PFSK-1 (cell line): Measurements from ENCODE around the gene CELF4.

ENCODE experiments used
- POLR2AphosphoS5 ChIP-seq: IDR thresholded peaks from 2 replicates; pipeline ENCODE4 v1.6.1; 2012; ENCODE audit warnings: low read depth, mild to moderate bottlenecking, control low read depth, low read length, moderate library complexity
- SIN3A ChIP-seq: IDR thresholded peaks from 2 replicates; pipeline ENCODE4 v1.6.1; 2012; ENCODE audit warnings: mild to moderate bottlenecking, low read length, moderate library complexity, borderline replicate concordance; ENCODE audit not compliant: insufficient read depth
- TAF1 ChIP-seq: IDR thresholded peaks from 2 replicates; pipeline ENCODE4 v1.6.1; 2012; ENCODE audit warnings: low read length, control low read depth, borderline replicate concordance; ENCODE audit not compliant: insufficient read depth

- no peak for TF ChIP-seq POLR2AphosphoS5
- TF ChIP-seq TAF1, result no peak
- no peak for TF ChIP-seq SIN3A
Observed at GRCh38 chr18:37540424-37541138, 25.0 kb downstream of the CELF4 start.
